HAP-1 (cell line): Measurements from ENCODE around the gene TMC1.

Source experiments
- DNase-seq, 2 experiments: peaks; one replicate each; pipeline ENCODE4 v3.0.0-alpha.2; 2016 to 2020; ENCODE audit warnings: low spot score in 2 of 2
- H3K27me3 ChIP-seq: fragments of 250-450 bp; sonication (Bioruptor Pico); 2 replicates; pipeline ENCODE4 v1.5.1; 2020; ENCODE audit warnings: low read depth, mild to moderate bottlenecking, moderate library complexity
- H3K36me3 ChIP-seq: fragments of 250-450 bp; sonication (Bioruptor Pico); replicated peaks from 2 replicates; pipeline ENCODE4 v1.5.1; 2020; ENCODE audit warnings: mild to moderate bottlenecking
- H3K4me1 ChIP-seq: fragments of 250-450 bp; sonication (Bioruptor Pico); 2 replicates; pipeline ENCODE4 v1.5.1; 2020; ENCODE audit warnings: mild to moderate bottlenecking
- H3K4me3 ChIP-seq: fragments of 250-450 bp; sonication (Bioruptor Pico); 2 replicates; pipeline ENCODE4 v1.5.1; 2020; ENCODE audit warnings: mild to moderate bottlenecking, moderate library complexity
- H3K9me3 ChIP-seq: fragments of 250-450 bp; sonication (Bioruptor Pico); 2 replicates; pipeline ENCODE4 v1.5.1; 2020; ENCODE audit warnings: mild to moderate bottlenecking, moderate library complexity
- in situ Hi-C: fragments of 300-500 bp; cut with MboI; formaldehyde crosslinking; loops from 3 replicates; pipeline ENCODE4 v1.14.3; 2020; ENCODE audit warnings: low sequenced_read_pairs, inconsistent platforms, mixed read lengths

The TMC1 gene

GRCh38 chr9:72758944-72759343 is 237.5 kb downstream of the TMC1 start:
- no peaks in the 10 kb centered on the region for H3K9me3 ChIP-seq
- H3K4me1 ChIP-seq, result peaks cover 19% of the 10 kb centered on the region
- no peak overlapping the region for H3K4me3 ChIP-seq
- H3K36me3 ChIP-seq, result no peaks in the 10 kb centered on the region; the same call in 1 of the 2 replicates
- in situ Hi-C loops, result no loop called here
- DNase-seq, result no peak
- no peaks in the 10 kb centered on the region for H3K27me3 ChIP-seq

DNA sequence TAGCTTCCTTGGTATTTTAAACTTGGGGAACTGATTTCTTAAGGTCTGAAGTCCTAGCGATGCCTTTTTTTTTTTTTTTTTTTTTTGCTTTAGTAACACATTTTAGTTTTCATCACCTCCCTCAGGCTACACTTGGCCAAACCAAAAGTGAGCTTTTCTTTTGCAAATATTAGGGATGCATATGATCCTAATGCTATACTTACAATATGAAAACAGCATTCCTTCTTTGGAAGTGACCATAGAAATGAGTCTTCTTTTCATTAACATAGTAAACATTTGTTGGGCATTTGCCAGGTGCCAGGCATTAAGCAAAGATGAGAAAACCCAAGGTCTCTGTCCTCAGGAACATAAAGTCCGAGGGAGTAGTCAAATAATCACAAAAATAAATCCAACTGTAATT is 241.6 kb downstream of the TMC1 start:
- H3K4me1 ChIP-seq, result peaks cover 28% of the 10 kb centered on the region
- in situ Hi-C loops, result no loop called here
- H3K9me3 ChIP-seq, result no peaks in the 10 kb centered on the region
- H3K27me3 ChIP-seq, result no peaks in the 10 kb centered on the region
- no peaks in the 10 kb centered on the region for H3K36me3 ChIP-seq
- H3K4me3 ChIP-seq, result no peak overlapping the region
- peak; percentile 60 to 67 for DNase-seq

- no peaks in the 10 kb centered on the region for H3K9me3 ChIP-seq
- H3K36me3 ChIP-seq, result no peaks in the 10 kb centered on the region
- H3K27me3 ChIP-seq, result no peaks in the 10 kb centered on the region
- H3K4me3 ChIP-seq, result no peak overlapping the region
- in situ Hi-C loops, result no loop called here
- peak in 1 of 2 experiments; percentile 38 for DNase-seq
- H3K4me1 ChIP-seq, result peaks cover 26% of the 10 kb centered on the region
Observed at GRCh38 chr9:72769546-72769945, 248.1 kb downstream of the TMC1 start.

GRCh38 chr9:72772661-72773060 is 251.3 kb downstream of the TMC1 start:
- Histone ChIP-seq H3K4me3 (no peak overlapping the region), H3K4me1 (peaks cover 21% of the 10 kb centered on the region), H3K36me3 (no peaks in the 10 kb centered on the region), H3K9me3 (no peaks in the 10 kb centered on the region), H3K27me3 (no peaks in the 10 kb centered on the region)
- no peak for DNase-seq
- in situ Hi-C loops, result no loop called here

DNA sequence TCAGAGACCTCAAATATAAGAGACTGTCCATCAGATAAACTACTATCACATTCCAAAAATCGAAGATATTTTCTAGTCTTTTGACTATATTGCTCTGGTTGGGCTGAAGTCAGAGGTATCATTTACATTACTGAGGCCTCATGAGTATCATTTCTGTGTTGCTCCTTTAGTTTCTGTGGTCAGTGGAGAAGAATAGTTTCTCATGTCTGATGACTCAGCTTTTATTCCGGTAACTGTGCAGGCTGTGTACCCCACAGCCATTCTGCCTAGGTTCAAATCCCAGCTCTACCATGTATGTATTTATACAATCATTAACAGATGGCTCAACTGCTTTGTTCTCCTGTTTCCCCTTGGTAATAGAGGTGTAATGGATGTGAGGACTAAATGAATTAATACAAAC is 252.2 kb downstream of the TMC1 start:
- in situ Hi-C loops, result no loop called here
- no peaks in the 10 kb centered on the region for H3K9me3 ChIP-seq
- no peaks in the 10 kb centered on the region for H3K27me3 ChIP-seq
- peak in 1 of 2 experiments; percentile 17 for DNase-seq
- no peak overlapping the region for H3K4me3 ChIP-seq
- H3K4me1 ChIP-seq, result peaks cover 21% of the 10 kb centered on the region
- no peaks in the 10 kb centered on the region for H3K36me3 ChIP-seq

DNA sequence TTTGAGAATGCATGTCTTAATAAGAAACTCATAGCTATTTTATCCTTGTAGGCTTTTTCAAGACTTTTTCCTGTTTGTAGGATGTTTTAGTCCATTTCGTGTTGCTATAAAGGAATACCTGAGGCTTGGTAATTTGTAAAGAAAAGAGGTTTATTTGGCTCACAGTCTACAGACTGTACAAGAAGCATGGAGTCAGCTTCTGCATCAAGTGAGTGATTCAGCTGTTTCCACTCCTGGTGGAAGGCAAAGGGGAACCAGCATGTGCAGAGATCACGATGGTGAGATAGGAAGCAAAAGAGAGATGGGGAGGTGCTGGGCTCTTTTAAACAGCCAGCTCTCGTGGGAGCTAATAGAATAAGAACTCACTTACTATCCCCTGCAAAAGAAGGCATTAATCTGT is 254.2 kb downstream of the TMC1 start:
- Histone ChIP-seq H3K36me3 (no peaks in the 10 kb centered on the region), H3K4me1 (peaks cover 10% of the 10 kb centered on the region), H3K9me3 (no peaks in the 10 kb centered on the region), H3K4me3 (no peak overlapping the region), H3K27me3 (no peaks in the 10 kb centered on the region)
- in situ Hi-C loops, result no loop called here
- DNase-seq, result no peak

DNA sequence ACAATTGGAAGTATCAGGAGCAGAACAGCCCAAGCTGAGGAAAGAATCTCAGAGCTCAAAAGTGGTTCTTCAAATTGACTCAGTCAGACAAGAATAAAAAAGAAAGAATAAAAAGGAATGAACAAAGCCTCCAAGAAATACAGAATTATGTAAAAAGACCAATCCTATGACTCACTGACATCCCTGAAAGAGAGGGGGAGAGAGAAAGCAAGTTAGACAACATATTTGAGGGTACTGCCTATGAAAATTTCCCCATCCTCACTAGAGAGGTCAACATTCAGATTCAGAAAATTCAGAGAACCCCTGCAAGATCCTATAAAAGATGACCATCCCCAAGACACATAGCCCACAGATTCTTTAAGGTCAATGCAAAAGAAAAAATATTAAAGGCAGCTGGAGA is 258.2 kb downstream of the TMC1 start:
- Histone ChIP-seq H3K4me3 (no peak overlapping the region), H3K36me3 (no peaks in the 10 kb centered on the region), H3K27me3 (no peaks in the 10 kb centered on the region), H3K4me1 (no peaks in the 10 kb centered on the region), H3K9me3 (no peaks in the 10 kb centered on the region)
- no peak for DNase-seq
- in situ Hi-C loops, result no loop called here

DNA sequence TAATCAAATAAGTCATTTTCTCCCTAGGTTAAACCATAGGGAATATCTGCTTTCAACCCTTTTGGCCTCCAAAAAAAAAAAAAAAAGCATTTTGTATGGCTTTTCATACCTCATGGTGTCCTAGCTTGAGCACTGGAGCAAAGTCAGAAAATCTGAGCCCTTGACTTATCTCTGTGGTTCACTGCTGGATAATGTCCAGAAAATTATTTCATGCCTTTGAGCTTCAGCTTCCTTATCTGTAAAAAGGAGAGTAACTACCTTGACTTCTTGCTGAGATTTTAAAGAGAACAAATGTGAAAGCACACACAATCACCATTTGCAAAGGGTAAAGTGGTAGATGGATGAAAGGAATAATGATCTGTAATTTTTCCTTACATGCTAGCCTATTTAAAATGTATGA is 265.5 kb downstream of the TMC1 start:
- in situ Hi-C loops, result no loop called here
- DNase-seq, result no peak
- Histone ChIP-seq H3K27me3 (no peaks in the 10 kb centered on the region), H3K4me1 (no peaks in the 10 kb centered on the region), H3K36me3 (no peaks in the 10 kb centered on the region), H3K9me3 (no peaks in the 10 kb centered on the region), H3K4me3 (no peak overlapping the region)

DNA sequence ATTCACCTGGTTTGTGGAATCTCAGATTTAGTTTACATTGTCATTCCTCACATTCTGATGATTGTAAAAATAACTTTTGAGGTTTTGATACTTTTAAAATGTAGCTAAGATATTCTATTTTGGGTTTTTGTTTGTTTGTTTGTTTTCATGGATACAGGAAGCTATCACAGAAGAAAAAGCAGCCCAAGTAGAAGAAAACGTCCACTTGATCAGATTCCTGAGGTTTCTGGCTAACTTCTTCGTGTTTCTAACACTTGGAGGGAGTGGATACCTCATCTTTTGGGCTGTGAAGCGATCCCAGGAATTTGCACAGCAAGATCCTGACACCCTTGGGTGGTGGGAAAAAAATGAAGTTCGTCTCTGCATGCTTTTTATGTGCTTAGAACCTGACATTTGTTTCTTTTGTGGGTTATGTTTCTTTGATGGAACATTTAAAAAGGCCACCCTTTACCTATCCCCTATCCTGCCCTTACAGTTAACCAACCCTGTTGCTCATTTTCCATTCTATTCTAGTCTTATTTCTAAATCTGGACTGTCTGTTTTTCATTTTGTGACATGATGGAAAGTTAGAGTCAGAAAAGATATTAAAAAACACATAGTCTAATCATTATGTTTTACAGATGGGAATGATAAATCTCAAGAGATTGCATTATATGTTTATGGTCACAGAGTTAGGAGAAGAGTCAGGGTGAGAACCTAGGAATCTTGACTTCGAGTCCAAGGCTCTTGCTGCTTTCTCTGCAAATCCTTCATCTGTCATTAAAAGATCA is 267.7 kb downstream of the TMC1 start:
- H3K4me3 ChIP-seq, result no peak overlapping the region
- no peaks in the 10 kb centered on the region for H3K27me3 ChIP-seq
- no peaks in the 10 kb centered on the region for H3K9me3 ChIP-seq
- in situ Hi-C loops, result no loop called here
- H3K36me3 ChIP-seq, result no peaks in the 10 kb centered on the region
- no peak for DNase-seq
- peaks cover 3% of the 10 kb centered on the region for H3K4me1 ChIP-seq

DNA sequence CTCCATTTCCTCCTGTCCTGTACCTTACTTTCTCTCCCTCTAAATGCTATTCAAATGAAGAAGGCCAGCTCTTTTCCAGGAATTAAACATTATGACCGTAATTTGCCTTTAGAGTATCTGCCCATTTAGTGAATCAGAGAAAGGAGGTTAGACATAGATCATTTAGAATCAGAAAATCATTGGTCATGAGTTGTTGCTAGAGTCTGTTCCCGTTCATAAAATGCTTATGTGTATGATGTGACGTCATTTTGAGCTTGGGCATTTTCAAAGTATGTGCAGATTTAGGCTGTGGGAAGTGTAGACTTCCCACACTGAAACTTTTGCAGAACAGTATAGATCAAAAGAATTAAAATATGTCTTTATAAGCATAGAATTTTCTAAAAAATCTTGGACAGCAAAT is 268.5 kb downstream of the TMC1 start:
- peaks cover 10% of the 10 kb centered on the region for H3K4me1 ChIP-seq
- DNase-seq, result no peak
- no peaks in the 10 kb centered on the region for H3K27me3 ChIP-seq
- H3K36me3 ChIP-seq, result no peaks in the 10 kb centered on the region
- in situ Hi-C loops, result no loop called here
- H3K9me3 ChIP-seq, result no peaks in the 10 kb centered on the region
- no peak overlapping the region for H3K4me3 ChIP-seq

- Histone ChIP-seq H3K4me1 (peaks cover 16% of the 10 kb centered on the region), H3K36me3 (no peaks in the 10 kb centered on the region), H3K9me3 (peaks cover under 1% of the 10 kb centered on the region; the same call in 1 of the 2 replicates), H3K27me3 (no peaks in the 10 kb centered on the region), H3K4me3 (no peak overlapping the region)
- in situ Hi-C loops, result no loop called here
- no peak for DNase-seq
Observed at GRCh38 chr9:72790989-72791388, 269.6 kb downstream of the TMC1 start.

DNA sequence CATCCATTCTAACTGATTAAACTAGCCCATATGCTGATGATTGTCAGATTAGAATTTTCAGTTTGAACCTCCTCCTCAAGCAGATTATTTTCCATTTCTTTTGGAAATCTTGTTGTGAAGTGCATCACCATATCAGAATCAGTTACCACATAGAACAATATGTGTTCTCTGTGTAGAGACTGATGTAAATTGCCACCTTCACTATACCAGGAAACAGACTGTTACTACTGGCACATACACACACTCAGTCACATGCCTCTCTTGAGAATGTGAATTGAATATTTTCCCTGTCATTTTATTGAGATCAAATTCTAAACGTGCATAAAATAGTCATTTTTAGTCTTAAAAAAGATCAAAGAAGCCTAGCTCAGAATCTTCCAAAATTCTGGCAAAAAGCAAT is 270.0 kb downstream of the TMC1 start:
- Histone ChIP-seq H3K4me3 (no peak overlapping the region), H3K4me1 (peaks cover 16% of the 10 kb centered on the region)
- in situ Hi-C loops, result no loop called here

GRCh38 chr9:72794946-72795345 is 273.5 kb downstream of the TMC1 start:
- H3K9me3 ChIP-seq, result peaks cover 7% of the 10 kb centered on the region
- no peaks in the 10 kb centered on the region for H3K27me3 ChIP-seq
- no peak for DNase-seq
- H3K36me3 ChIP-seq, result no peaks in the 10 kb centered on the region
- H3K4me1 ChIP-seq, result peaks cover 22% of the 10 kb centered on the region
- in situ Hi-C loops, result no loop called here
- no peak overlapping the region for H3K4me3 ChIP-seq

More for the DNA sequence above, 270.0 kb downstream of the TMC1 start:
- H3K27me3 ChIP-seq, result no peaks in the 10 kb centered on the region
- H3K9me3 ChIP-seq, result peaks cover 4% of the 10 kb centered on the region; the same call in 1 of the 2 replicates
- no peak for DNase-seq
- H3K36me3 ChIP-seq, result no peaks in the 10 kb centered on the region

DNA sequence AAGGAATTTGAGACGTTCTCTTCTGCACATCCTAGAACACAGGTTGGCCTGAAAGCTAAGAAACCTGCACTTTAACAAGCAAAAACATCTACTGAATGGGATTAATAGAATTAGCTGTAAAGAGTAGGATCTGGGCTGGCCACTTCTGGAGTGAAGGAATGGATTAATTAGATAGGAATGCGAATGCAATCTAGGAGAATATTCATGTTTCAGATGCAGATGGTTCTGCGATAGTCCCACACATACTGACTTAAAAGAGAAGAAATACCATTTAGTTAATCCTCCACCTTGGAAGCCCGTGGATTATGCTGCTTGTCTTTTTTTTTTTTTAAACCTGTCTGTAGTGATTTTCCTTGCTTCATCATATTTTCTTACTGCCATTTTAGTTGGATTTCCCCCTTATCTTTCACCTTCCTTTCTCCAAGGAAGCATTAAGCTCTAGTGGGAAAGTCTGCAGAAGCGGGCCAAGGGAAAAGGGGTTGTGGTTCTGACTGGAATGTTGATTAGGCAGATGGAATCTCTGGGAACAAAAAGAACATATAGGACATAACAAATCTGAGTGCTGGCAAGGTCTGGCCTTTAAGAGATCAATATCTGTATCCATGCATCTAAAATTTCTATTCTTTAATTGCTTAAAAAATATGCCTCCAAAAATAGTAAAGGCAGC is 279.1 kb downstream of the TMC1 start:
- H3K4me3 ChIP-seq, result no peak overlapping the region
- peaks cover 7% of the 10 kb centered on the region for H3K9me3 ChIP-seq
- H3K27me3 ChIP-seq, result no peaks in the 10 kb centered on the region
- H3K36me3 ChIP-seq, result no peaks in the 10 kb centered on the region
- in situ Hi-C loops, result no loop called here
- DNase-seq, result peak; percentile 32 to 83
- H3K4me1 ChIP-seq, result peaks cover 20% of the 10 kb centered on the region
